ENCODE data around the gene KCTD15. TPM values are rescaled to one million over a fixed set of nuclear protein-coding genes. Genes with fewer than 3 reads are reported as not detected.

The KCTD15 gene
- total and polyA plus RNA-seq, 2 donors (not counting 1 experiment from before 2014, with no cell fraction given), result 0.54 to 0.81 TPM

- no peaks in the 10 kb centered on the region for H3K79me2 ChIP-seq (ENCODE audit: control insufficient read depth, insufficient read depth, low read length)
- H3K9me3 ChIP-seq (ENCODE audit: control extremely low read depth in 1 of 3, control insufficient read depth in 2 of 3, insufficient read depth in 1 of 3, low read length in 2 of 3), result peaks cover 0 to 14% (median 0%) of the 10 kb centered on the region in 3 donors
- no peak for ATAC-seq (ENCODE audit: low read depth)
- Mint-ChIP-seq H3K27me3 (peaks cover 51% of the 10 kb centered on the region), H3K9me3 (ENCODE audit: insufficient read depth) (no peaks in the 10 kb centered on the region), H3K27ac (no peak overlapping the region), H3K4me1 (peaks cover 7% of the 10 kb centered on the region), H3K4me3 (no peak overlapping the region)
- no peak overlapping the region for H2AFZ ChIP-seq (ENCODE audit: insufficient read depth, low read depth, low read length, poor library complexity, severe bottlenecking)
- no peaks in the 10 kb centered on the region for H3K36me3 ChIP-seq (replicated peaks in 1 of 2; ENCODE audit: control extremely low read depth in 1 of 2, control insufficient read depth in 1 of 2, extremely low read depth in 1 of 2, insufficient read depth in 2 of 2, low read length in 1 of 2)
- TF ChIP-seq EZH2 (IDR thresholded peaks at IDR 0.05; ENCODE audit: borderline replicate concordance, insufficient read depth, low read depth, low read length, poor library complexity, severe bottlenecking) (no peak), CTCF (IDR thresholded peaks at IDR 0.05) (no peak)
- H3K4me1 ChIP-seq (ENCODE audit: control insufficient read depth in 2 of 2, insufficient read depth in 2 of 2, low read length in 2 of 2), result peaks cover 3 to 4% of the 10 kb centered on the region in 2 donors
- H3K27me3 ChIP-seq (replicated peaks in 1 of 4; ENCODE audit: control extremely low read depth in 1 of 4, control insufficient read depth in 3 of 4, insufficient read depth in 4 of 4, low read length in 3 of 4), result peaks cover 0 to 27% (median 2%) of the 10 kb centered on the region in 4 experiments
- intact Hi-C loops (cut with micrococcal nuclease), result no loop called here
- H3K4me2 ChIP-seq (replicated peaks; ENCODE audit: low read depth, low read length, poor library complexity, severe bottlenecking), result no peak overlapping the region
- ChIA-PET POLR2A (no interaction called here), CTCF (interaction anchor here (1.0 to 1.5 kb wide), 2 partner anchors 15 to 18 kb away, joined by 3 to 4 read pairs; no protein-coding TSS in a partner anchor)
- H4K20me1 ChIP-seq (ENCODE audit: control insufficient read depth, insufficient read depth, low read length, poor library complexity, severe bottlenecking), result no peaks in the 10 kb centered on the region
- no peak overlapping the region for H3K4me3 ChIP-seq (ENCODE audit: control extremely low read depth in 1 of 5, extremely low read depth in 1 of 5, insufficient read depth in 1 of 5, low read depth in 2 of 5, low read length in 4 of 5)
- 33% methylated on average over 5 of the region's 6 CpGs for WGBS (ENCODE audit: insufficient coverage)
- DNase-seq, result no peak
- H3K27ac ChIP-seq (ENCODE audit: low read length in 2 of 2), result no peak overlapping the region
- no peak overlapping the region for H3K9ac ChIP-seq (ENCODE audit: low read length)
Observed at GRCh38 chr19:33780251-33780650, 16.4 kb upstream of the KCTD15 start.

GRCh38 chr19:33780746-33781145 lies 15.9 kb upstream of the KCTD15 start:
- H3K9ac ChIP-seq (ENCODE audit: low read length), result no peak overlapping the region
- Mint-ChIP-seq H3K9me3 (ENCODE audit: insufficient read depth) (no peaks in the 10 kb centered on the region), H3K4me3 (no peak overlapping the region), H3K27ac (no peak overlapping the region), H3K27me3 (peaks cover 47% of the 10 kb centered on the region), H3K4me1 (peaks cover 7% of the 10 kb centered on the region)
- no peaks in the 10 kb centered on the region for H4K20me1 ChIP-seq (ENCODE audit: control insufficient read depth, insufficient read depth, low read length, poor library complexity, severe bottlenecking)
- no peak for DNase-seq
- H3K4me2 ChIP-seq (replicated peaks; ENCODE audit: low read depth, low read length, poor library complexity, severe bottlenecking), result no peak overlapping the region
- H3K36me3 ChIP-seq (replicated peaks in 1 of 2; ENCODE audit: control extremely low read depth in 1 of 2, control insufficient read depth in 1 of 2, extremely low read depth in 1 of 2, insufficient read depth in 2 of 2, low read length in 1 of 2), result no peaks in the 10 kb centered on the region
- peaks cover 3 to 4% of the 10 kb centered on the region in 2 donors for H3K4me1 ChIP-seq (ENCODE audit: control insufficient read depth in 2 of 2, insufficient read depth in 2 of 2, low read length in 2 of 2)
- no peak for ATAC-seq (ENCODE audit: low read depth)
- ChIA-PET CTCF (no interaction called here), POLR2A (no interaction called here)
- peaks cover 0 to 14% (median 0%) of the 10 kb centered on the region in 3 donors for H3K9me3 ChIP-seq (ENCODE audit: control extremely low read depth in 1 of 3, control insufficient read depth in 2 of 3, insufficient read depth in 1 of 3, low read length in 2 of 3)
- TF ChIP-seq CTCF (IDR thresholded peaks at IDR 0.05) (no peak), EZH2 (IDR thresholded peaks at IDR 0.05; ENCODE audit: borderline replicate concordance, insufficient read depth, low read depth, low read length, poor library complexity, severe bottlenecking) (no peak)
- intact Hi-C loops (cut with micrococcal nuclease), result no loop called here
- H3K27ac ChIP-seq (ENCODE audit: low read length in 2 of 2), result no peak overlapping the region
- H3K79me2 ChIP-seq (ENCODE audit: control insufficient read depth, insufficient read depth, low read length), result no peaks in the 10 kb centered on the region
- H3K4me3 ChIP-seq (ENCODE audit: control extremely low read depth in 1 of 5, extremely low read depth in 1 of 5, insufficient read depth in 1 of 5, low read depth in 2 of 5, low read length in 4 of 5), result no peak overlapping the region
- H2AFZ ChIP-seq (ENCODE audit: insufficient read depth, low read depth, low read length, poor library complexity, severe bottlenecking), result no peak overlapping the region
- 86% methylated on average over 12 of the region's 12 CpGs for WGBS (ENCODE audit: insufficient coverage)
- peaks cover 0 to 30% (median 2%) of the 10 kb centered on the region in 4 experiments for H3K27me3 ChIP-seq (replicated peaks in 1 of 4; ENCODE audit: control extremely low read depth in 1 of 4, control insufficient read depth in 3 of 4, insufficient read depth in 4 of 4, low read length in 3 of 4)
